HG02759 (cell line): ENCODE measurements around the gene TNRC6C.
A peak's percentile ranks its signal among the peaks of the same experiment; 100 is the strongest.
"Not testable (repeated sequence)": the region's sequence is repeated elsewhere in the genome, so short reads cannot be mapped to it uniquely, and the experiment has no call there.

Experiments used
- ATAC-seq: cut with Tn5 transposase; IDR thresholded peaks from one replicate; pipeline ENCODE4 v1.9.1; 2021; ENCODE audit warnings: mild to moderate bottlenecking, moderate library complexity; ENCODE audit not compliant: unreplicated experiment

TNRC6C gene

DNA sequence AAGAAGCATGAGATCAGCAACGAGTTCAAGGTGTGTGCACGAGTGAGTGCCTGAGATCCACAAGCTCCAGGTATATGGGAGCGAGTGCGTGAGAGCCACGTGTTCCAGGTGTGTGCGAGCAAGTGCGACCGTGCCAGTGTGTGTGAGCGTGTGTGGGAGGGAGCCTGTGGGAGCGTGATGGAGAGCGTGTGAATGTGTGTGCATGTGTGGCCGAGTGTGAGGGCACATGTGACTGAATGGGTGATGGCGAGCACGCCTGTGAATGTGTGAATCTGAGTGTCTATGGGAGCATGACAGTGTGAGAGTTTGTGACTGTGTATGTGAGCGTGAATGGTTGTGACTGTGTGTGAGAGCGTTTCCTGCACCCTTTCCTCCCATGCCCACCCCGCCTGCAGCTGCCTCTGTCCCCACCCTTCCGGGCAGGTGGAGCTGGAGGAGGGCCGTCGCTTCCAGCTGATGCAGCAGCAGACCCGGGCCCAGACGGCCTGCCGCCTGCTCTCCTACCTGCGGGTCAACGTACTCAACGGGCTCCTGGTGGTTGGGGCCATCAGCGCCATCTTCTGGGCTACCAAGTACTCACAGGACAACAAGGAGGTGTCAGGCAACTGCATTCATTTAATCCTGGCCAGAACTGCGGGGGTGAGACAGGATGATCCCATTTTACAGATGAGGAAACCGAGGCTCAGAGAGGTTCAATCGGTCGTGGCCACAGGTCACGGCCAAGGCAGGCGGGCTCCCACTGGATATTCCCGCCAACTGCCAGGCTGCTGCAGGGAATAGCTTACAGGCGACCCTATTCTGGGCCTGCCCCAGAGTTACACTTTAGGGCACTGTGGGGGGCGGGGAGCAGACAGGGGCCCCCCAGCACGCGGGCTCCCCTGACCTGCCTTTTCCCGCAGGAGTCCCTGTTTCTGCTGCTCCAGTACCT lies 175.7 kb downstream of the TNRC6C start:
- ATAC-seq, result no peak

DNA sequence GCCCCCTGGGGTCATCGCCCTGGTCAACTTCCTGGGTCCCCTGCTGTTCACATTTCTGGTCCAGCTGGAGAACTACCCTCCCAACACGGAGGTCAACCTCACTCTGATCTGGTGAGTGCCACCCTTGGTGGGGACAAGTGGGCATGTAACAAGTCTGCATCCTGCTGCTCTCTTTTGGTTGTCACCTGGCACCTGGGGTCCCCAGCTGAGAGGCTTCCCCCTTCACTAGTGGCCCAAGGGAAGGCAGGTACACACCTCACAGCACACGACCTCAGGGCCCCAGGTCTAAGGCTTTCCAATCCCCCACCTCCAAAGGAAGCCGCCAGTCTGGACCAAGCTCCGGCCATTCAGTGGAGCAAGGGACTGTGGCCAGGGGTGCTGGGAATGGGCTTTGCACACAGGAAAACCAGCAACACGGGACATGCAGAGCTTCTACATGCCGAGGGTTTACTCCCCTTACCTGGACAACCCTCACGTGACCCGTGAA lies 176.4 kb downstream of the TNRC6C start:
- ATAC-seq, result no peak

DNA sequence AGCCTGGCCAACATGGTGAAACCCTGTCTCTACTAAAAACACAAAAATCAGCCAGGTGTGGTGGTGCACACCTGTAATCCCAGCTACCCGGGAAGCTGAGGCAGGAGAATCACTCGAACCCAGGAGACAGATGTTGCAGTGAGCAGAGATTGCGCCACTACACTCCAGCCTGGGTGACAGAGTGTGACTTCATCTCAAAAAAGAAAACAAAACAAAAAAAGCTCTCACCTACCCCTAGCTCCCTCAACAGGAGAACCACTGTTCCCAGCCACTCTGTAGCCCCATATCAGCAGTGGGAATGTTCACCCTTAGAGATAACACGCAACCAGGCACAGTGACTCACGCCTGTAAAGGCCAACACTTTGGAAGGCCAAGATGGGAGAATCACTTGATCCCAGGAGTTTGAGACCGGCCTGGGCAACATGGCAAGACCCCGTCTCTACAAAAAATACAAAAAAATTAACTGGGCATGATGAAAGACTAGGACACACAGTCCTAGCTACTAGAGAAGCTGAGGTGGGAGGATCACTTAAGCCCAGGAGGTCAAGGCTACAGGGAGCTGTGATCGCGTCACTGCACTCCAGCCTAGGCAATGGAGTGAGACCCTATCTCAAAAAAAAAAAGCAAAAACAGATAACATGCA lies 177.5 kb downstream of the TNRC6C start:
- ATAC-seq, result no peak

DNA sequence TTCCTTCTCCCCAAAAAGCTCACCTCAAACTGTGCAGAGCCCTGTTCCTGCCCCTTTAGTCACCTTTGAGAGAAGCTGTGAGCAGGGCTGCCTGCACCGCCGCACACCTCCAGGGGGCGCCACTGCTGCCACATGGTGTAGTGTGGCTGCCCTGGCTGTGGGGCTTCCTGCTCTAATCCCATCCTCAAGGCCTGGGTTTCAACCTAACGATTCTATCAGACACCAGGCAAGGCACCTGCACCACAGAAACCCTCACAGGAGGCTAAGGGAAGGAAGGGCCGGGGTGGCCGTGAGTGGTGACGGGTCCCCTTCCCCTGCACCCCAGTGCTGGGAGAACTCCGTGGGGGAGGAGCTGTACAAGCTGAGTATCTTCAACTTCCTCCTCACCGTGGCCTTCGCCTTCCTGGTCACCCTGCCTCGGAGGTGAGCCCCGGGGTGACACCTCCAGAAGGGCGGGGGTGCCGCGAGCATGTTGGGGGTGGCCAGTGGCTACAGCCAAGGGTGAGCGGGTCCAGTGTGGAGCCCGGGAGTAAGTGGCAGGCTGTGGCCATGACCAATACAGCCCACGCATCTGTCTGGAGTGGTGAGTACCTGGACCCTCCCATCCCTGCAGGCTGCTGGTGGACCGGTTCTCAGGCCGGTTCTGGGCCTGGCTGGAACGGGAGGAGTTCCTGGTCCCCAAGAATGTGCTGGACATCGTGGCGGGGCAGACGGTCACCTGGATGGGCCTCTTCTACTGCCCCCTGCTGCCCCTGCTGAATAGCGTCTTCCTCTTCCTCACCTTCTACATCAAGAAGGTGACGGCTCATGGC lies 179.1 kb downstream of the TNRC6C start:
- no peak for ATAC-seq

DNA sequence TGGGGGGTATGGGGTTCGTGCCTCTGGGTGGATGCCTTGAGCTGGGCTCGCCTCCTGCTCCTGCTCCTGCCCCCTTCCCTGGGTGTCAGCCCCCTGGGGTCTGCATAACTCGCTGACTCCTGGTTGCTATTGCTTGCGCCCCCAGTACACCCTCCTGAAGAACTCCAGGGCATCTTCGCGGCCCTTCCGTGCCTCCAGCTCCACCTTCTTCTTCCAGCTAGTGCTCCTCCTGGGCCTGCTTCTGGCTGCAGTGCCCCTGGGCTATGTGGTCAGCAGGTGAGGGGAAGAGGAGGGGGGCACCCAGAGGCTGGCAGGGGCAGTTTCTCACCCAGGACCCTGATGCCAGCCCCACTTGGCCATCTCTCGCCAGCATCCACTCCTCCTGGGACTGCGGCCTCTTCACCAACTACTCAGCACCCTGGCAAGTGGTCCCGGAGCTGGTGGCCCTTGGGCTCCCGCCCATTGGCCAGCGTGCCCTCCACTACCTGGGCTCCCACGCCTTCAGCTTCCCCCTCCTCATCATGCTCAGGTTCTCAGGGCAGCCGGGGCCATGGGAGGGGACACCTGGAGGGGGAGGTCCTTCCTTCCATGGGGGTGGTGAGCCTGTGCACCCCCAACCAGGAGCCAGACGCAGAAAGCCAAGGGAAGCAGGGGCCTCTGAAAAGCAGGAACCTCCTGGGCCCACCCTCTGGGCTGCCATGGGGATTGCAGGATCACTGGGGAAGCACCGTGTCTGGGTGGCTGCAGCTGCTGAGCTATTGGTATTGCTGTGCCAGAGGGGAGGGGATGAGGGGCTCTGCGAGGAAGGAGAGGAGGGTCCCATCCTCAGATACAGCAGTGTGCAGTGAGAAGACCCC lies 179.9 kb downstream of the TNRC6C start:
- no peak for ATAC-seq

DNA sequence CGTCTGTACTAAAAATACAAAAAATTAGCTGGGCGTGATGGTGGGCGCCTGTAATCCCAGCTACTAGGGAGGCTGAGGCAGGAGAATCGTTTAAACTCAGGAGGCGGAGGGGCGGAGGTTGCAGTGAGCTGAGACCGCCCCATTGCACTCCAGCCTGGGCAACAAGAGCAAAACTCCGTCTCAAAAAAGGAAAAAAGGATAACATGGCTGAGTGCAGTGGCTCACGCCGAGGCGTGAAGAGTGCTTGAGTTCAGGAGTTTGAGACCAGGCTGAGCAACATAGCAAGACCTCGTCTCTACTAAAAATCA lies 181.3 kb downstream of the TNRC6C start:
- ATAC-seq, result not testable (repeated sequence)

DNA sequence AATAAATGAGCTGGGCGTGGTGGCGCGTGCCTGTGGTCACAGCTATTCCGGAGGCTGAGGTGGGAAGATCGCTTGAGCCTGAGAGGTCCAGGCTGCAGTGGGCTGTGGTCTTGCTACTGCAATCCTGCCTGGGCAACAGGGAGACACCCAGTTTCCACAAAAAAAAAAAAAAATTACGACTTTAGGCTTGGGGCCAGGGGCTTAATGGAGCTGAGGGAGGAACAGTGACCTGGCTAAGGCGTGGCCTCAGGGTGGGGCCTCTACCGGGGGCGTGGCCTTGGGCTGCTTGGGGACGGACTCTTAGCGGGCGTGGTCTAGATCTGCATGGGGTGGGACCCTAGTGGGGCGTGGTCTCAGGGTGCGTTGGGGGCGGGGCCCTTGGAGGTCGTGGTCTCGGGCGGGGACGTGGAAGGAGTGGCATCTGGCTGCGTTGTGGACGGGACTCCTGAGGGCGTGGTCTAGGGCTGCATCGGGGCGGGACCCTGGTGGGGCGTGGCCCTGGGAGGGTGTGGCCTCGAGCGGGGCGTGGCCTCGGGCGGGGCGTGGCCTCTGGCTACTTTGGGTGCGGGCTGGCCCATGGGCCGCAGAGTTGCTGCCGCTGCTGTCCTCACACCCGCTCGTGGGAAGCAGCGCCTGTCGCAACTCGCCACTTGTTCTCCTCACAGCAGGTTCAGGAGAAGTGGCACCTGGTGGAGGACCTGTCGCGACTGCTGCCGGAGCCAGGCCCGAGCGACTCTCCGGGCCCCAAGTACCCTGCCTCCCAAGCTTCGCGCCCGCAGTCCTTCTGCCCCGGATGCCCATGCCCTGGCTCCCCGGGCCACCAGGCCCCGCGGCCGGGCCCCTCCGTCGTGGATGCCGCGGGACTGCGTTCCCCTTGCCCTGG lies 181.9 kb downstream of the TNRC6C start:
- peak; percentile 80 for ATAC-seq

DNA sequence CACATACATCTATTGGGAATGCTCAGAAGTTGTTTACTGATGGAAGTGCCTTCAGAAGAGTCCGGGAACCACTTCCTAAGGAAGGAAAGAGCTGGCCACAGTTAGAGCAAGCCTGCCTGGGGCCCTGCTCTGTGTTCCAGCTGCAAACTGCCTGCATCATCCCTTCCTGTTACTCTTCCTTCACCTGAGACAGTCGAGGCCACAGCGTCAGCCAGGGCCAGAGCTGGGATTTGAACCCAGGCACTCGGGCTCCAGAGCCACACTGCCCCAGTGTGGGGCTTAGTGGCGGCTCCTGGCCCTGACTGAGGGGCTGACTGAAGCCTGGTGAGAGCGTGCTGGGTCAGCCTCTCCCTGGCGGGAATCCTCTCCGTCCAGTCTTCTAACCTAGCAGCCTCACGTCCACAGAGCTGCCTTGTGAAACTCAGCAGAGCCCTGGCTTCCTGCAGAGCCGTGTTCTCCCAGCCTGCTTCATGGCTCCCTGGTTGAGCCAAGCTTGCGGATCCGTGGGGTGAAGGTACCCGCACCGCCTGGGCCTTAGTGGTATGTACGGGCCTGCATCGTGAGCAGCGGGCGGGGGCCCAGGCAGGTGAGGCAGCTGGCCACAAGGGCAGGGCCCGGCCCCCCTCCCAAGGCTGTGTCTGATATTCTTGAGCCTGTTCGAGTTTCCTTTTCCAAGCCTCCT lies 183.1 kb downstream of the TNRC6C start:
- ATAC-seq, result no peak

DNA sequence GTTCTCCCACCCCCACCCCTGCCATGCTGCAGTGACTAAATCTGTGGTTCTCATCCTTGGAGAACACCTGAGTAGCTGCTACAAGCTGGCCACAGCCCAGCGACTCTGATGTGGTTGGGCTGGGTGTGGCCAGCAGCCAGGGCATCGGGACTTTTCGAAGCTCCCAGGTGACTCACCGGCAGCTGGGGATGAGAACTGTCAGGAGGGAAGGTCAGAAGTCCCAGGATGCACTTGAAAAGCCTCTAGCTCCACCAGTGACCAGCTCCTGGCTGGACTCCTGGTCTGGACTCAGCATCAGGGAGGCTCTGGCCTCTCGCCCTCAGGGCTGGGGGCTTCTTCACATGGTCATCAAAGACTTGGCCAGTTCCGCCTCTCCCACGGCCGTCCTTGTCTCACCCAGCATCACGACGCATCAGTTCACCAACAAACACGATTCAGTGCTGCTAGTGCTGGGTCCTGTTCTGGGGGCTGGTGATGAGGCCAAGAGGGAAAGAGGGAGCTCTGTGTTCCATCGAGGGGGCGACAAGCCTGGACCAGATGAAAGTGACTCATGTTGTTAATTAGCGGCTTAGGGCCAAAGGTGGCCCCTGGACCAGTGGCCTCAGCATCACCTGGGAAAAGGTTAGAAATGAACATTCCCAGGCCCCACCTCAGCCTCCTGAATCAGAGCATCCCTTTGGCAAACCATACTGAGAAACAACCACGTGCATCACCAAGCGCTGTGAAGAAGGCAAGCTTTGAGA lies 183.8 kb downstream of the TNRC6C start:
- ATAC-seq, result no peak

DNA sequence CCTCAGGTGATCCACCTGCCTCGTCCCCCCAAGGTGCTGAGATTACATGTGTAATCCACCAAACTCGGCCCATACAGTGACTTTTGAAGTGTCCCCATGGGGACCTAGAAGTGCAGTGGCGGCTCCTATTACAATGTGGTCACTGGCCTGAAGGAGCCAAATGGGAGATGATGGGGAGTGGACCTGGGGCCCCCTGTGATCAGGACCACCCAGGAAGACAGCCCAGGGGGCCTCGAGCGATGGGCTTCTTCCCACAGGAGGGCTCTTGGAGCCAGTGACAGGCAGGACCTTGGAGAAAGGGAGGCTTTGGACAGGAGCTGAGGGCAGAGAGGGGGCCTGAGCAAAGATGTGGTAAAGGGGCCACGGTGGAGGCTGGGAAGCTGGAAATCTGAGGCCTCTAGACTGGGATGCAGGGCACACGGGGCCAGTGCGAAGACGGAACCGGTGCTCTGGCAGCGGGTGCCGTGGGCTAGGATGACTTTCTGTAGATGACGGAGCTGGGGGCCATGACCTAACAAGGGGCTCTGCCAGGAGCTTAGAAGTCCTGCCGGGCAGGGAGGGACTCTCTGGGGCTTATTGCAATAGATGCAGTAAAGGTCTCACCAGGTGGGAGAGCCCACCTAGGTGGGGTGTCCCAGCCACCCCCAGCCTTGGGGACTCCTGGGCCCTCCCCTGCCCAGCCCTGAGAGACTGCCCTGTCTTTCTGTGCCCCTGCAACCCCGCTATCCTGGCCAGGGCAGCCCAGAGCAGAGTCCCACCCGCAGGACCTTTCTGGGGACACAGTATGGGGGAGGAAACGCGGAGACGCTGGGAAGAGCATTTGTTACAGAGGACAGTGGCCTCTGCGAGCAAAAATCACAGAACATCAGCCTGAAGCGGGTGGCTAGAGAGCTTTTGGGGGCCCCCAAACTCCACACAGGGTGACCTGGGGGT lies 185.0 kb downstream of the TNRC6C start:
- ATAC-seq, result no peak

DNA sequence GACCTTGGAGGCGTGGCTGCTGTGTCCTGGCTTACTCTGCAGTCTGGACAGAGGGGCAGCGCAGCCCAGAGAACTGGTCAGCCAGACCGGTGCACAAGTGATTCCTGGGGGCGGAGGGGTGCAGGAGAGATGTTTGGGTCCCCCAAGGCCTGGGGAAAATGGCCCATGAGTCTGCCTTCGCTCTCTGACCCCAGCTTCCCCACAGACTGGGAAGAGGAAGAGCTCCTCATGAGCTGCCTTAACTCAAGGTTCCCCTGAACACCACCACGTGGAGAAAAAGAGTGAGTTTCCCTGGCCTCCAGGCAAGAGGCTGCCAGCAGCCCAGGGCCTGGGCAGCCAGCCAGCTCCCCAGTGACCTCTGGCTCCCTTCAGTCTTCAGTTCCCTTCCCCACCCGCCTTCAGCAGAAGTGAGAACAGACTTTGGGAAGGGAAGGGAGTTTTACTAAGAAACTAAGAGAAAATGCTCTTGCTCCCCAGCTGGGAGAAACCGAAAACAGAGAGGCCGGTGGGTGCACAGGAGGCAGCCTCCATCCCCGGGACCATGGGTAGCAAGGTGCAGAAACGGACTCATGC lies 185.7 kb downstream of the TNRC6C start:
- ATAC-seq, result no peak

DNA sequence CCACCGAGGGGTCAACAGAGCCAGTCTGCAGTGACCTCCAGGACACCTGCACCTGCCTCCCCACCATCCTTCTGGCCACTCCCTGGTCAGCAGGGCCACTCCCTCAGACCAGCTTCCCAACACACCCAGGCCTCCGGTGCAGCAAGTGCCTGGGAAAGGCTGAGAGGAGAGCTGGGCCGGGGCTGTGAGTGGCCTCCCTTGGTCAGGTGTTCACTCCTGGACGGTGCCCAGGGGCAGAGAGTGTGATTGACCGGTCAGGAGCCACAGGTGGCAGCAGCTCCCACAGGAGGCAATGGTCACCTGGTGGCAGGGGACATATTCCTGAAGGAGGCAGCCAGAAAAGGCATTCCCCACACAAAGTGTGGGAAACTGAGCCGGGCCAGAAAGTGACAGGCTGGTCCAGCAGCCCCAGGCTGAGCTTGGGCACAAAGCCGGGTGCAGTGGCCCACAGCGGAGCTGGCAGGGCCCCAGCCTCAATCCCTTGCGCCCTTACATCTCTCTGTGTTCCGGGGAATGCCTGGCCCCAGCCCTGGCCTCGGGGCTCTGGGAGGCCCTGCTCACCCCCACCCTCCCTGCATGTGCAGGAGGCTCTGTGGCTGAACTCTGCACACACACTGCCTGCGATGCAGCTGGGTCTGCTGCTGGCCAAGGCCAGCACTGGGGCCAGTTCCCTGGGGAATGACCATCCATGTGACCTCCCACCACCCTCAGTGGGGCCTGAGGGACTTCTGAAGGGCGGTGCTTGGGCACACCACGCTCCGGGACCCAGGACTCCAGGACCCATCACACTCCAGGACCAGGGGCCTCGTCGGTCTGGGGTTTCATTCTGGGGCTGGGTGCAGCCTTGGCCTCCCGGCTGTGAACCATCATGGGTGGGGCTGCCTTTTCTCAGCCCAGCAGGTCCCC lies 186.5 kb downstream of the TNRC6C start:
- no peak for ATAC-seq

DNA sequence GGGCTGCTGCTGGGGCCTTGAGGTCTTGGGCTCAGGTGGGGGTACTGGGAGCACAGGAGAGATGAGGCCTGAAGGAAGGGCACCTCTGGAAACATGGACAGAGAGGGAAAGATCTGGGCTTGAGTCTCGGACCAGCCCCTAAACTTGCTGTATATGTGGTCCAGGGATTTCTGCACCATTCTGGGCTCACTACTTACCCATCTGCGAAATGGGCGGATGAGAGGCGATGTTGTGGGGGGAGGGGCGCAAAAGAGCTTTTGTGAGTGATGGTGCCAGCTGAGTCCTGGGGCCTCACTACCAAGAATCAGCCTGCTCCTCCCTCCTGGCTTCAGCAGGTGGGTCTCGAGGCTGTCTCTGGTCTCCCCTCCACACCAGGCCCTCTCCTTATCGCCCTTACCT lies 188.0 kb downstream of the TNRC6C start:
- no peak for ATAC-seq

DNA sequence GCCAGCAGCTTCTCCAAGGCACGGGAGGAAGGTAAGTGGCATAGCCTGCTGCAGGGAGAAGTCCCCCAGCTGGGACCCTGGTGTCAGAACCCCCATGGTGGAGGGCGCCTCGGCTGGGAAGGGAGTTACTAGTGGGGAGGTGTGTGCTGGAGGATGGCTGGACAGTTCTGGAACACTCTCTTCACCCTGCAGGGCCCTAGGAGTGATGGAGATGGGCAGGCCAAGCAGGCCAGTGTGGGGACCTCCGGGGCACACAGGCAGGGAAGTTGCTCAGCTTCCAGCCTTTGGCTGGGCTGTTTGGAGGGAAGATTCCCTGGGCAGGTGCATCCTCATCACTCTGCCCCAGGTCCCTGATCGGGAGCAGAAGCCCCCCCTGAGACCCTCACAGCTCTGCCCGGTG lies 188.4 kb downstream of the TNRC6C start:
- ATAC-seq, result no peak

DNA sequence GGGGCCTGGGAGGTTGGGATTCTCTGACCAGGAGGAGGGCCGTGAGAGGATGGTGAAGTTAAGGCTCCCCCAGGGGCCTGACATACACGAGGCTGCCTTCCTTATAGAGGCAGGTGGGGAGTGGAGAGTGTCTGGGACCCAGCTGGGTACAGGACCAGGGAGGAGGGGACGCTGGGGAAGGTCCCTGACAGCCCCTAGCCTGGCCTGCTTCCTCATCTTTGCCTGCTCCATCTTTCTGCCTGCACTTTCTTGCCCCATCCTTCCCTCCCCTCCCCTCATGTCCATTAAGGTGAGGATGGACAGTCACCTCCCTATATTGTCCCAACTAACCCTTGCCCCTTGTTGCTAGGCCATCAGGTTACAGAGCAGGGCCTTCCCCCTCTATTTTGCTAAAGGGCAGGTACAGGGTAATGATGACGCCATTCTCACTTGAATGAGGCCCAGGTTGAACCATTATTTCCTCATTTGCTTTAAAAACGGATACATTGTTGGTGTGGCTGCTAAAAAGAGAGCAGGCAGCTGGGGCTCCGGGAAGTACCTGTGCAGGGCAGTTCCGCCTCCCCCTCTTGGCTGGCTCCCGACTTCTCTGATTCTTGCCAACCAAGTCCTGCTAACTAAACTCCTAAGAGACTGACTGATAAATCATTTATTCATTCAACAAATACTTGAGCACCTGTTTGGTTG lies 189.0 kb downstream of the TNRC6C start:
- no peak for ATAC-seq
